Endothelial cell of umbilical vein (primary cell): ENCODE data around the gene DPF3. TPM values are rescaled to one million over a fixed set of nuclear protein-coding genes. Genes with fewer than 3 reads are reported as not detected.

Experiments used
- BruUV-seq: library from RNA; stranded (reverse); fragments of 400-500 nt; replicated peaks from 2 replicates; lab custom pipeline; 2021; lab: Mats Ljungman, UMichigan
- CTCF ChIA-PET: fragments of 300-600, 350-600 bp; sonication (Branson Sonifier 250); formaldehyde crosslinking; loops from one replicate; lab custom pipeline; 2021; ENCODE audit warnings: antibody characterized with exemption, inconsistent platforms; lab: Charles Lee
- POLR2A ChIA-PET: fragments of 300-600, 350-600 bp; sonication (Branson Sonifier 250); formaldehyde crosslinking; loops from one replicate; lab custom pipeline; 2021; ENCODE audit warnings: antibody characterized with exemption, inconsistent platforms; lab: Charles Lee
- DNase-seq: peaks from one replicate; pipeline ENCODE4 v3.0.0-alpha.2; 2011; ENCODE audit warnings: low read depth, low spot score
- FAIRE-seq: peaks from 2 replicates; lab custom pipeline; 2011; peaks lifted over from hg19 to GRCh38; lab: Jason Lieb, UNC
- H2AFZ ChIP-seq: 2 replicates; pipeline ENCODE4 v1.6.0; 2012; ENCODE audit warnings: low read depth, low read length, control low read depth, inconsistent platforms
- H3K27ac ChIP-seq: 2 replicates; pipeline ENCODE4 v1.5.1; 2011; ENCODE audit warnings: low read depth, mild to moderate bottlenecking, control low read depth, low read length, moderate library complexity; ENCODE audit not compliant: insufficient read depth
- H3K27me3 ChIP-seq, 2 experiments: 2 replicates each; pipeline versions ENCODE4 v1.6.0 to v1.6.1; 2011; ENCODE audit warnings: low read length in 2 of 2, mixed read lengths in 1 of 2; ENCODE audit not compliant: control insufficient read depth in 2 of 2, insufficient read depth in 2 of 2
- H3K36me3 ChIP-seq, 2 experiments: 2 replicates in 1 of 2; 3 replicates in 1 of 2; pipeline ENCODE4 v1.5.1; 2011; ENCODE audit warnings: low read length in 2 of 2, mild to moderate bottlenecking in 1 of 2, moderate library complexity in 1 of 2; ENCODE audit not compliant: control insufficient read depth in 2 of 2, insufficient read depth in 2 of 2; ENCODE audit errors: extremely low read depth in 1 of 2
- H3K4me1 ChIP-seq: 3 replicates; pipeline ENCODE4 v1.5.1; 2011; ENCODE audit warnings: mild to moderate bottlenecking, low read length; ENCODE audit not compliant: control insufficient read depth, insufficient read depth; ENCODE audit errors: extremely low read depth
- H3K4me2 ChIP-seq: 2 replicates; pipeline ENCODE4 v1.6.1; 2011; ENCODE audit warnings: low read length, control low read depth, mixed read lengths; ENCODE audit not compliant: insufficient read depth
- H3K4me3 ChIP-seq, 3 experiments: fragments of 200-600 bp in 1 of 3; sonication (generic), shearing (Covaris generic) in 1 of 3; replicated peaks in 1 of 3; 2 replicates each; pipeline ENCODE4 v1.5.1; 2011 to 2016; ENCODE audit warnings: control low read depth in 3 of 3, low read length in 3 of 3, mild to moderate bottlenecking in 2 of 3, inconsistent platforms in 1 of 3, low read depth in 1 of 3, moderate library complexity in 1 of 3; ENCODE audit not compliant: insufficient read depth in 1 of 3
- H3K79me2 ChIP-seq: 2 replicates; pipeline ENCODE4 v1.6.0; 2012; ENCODE audit warnings: low read length, inconsistent platforms; ENCODE audit not compliant: control insufficient read depth, insufficient read depth
- H3K9ac ChIP-seq: replicated peaks from 2 replicates; pipeline ENCODE3; 2011; ENCODE audit warnings: low read length, control low read depth; ENCODE audit not compliant: insufficient read depth; ENCODE audit errors: extremely low read depth
- H3K9me1 ChIP-seq: replicated peaks from 3 replicates; pipeline ENCODE4 v1.6.0; 2011; ENCODE audit warnings: mild to moderate bottlenecking, low read length; ENCODE audit not compliant: control insufficient read depth, insufficient read depth; ENCODE audit errors: extremely low read depth
- H3K9me3 ChIP-seq: replicated peaks from 2 replicates; pipeline ENCODE4 v1.5.1; 2012; ENCODE audit warnings: low read length, inconsistent platforms; ENCODE audit not compliant: control insufficient read depth, insufficient read depth
- H4K20me1 ChIP-seq: replicated peaks from 2 replicates; pipeline ENCODE3; 2011; ENCODE audit warnings: mild to moderate bottlenecking, low read length; ENCODE audit not compliant: control insufficient read depth, insufficient read depth; ENCODE audit errors: extremely low read depth
- CTCF ChIP-seq, 2 donors: IDR thresholded peaks; 1 replicate in 1 of 2; 2 replicates in 1 of 2; pipeline ENCODE4 v1.5.1; 2011; ENCODE audit warnings: low read length in 2 of 2, mild to moderate bottlenecking in 2 of 2, moderate library complexity in 2 of 2, control low read depth in 1 of 2, inconsistent platforms in 1 of 2, low read depth in 1 of 2; ENCODE audit not compliant: insufficient read depth in 1 of 2; ENCODE audit errors: extremely low read depth in 1 of 2
- EZH2 ChIP-seq: IDR thresholded peaks from 2 replicates; pipeline ENCODE4 v1.6.1; 2012; ENCODE audit warnings: borderline replicate concordance, low read depth, mild to moderate bottlenecking, moderate library complexity, low read length, inconsistent platforms; ENCODE audit not compliant: severe bottlenecking
- FOS ChIP-seq: IDR thresholded peaks from 2 replicates; pipeline ENCODE4 v1.6.1; 2011; ENCODE audit warnings: mild to moderate bottlenecking, low read length, moderate library complexity, borderline replicate concordance; ENCODE audit not compliant: insufficient read depth
- GATA2 ChIP-seq: IDR thresholded peaks from 2 replicates; pipeline ENCODE4 v1.7.0; 2011; ENCODE audit warnings: low read depth, mild to moderate bottlenecking, moderate library complexity, mixed read lengths, low read length; ENCODE audit not compliant: insufficient read length, insufficient read depth
- JUN ChIP-seq: IDR thresholded peaks from 2 replicates; pipeline ENCODE4 v1.6.1; 2011; ENCODE audit warnings: borderline replicate concordance, low read depth; ENCODE audit not compliant: insufficient read length, insufficient read depth
- MAX ChIP-seq: IDR thresholded peaks from 2 replicates; pipeline ENCODE4 v1.6.1; 2011; ENCODE audit not compliant: insufficient read depth, insufficient read length
- MYC ChIP-seq: IDR thresholded peaks from one replicate; pipeline ENCODE4 v1.6.1; 2011; ENCODE audit warnings: mild to moderate bottlenecking, low read depth, low read length
- POLR2A ChIP-seq: IDR thresholded peaks from 2 replicates; pipeline ENCODE4 v1.6.1; 2012; ENCODE audit warnings: low read depth, mild to moderate bottlenecking, control low read depth, low read length
- POLR2AphosphoS5 ChIP-seq: IDR thresholded peaks from 2 replicates; pipeline ENCODE4 v1.6.1; 2012; ENCODE audit warnings: low read depth, mild to moderate bottlenecking, control low read depth, low read length, moderate library complexity; ENCODE audit not compliant: insufficient read depth
- dilution Hi-C: fragments of 300-500 bp; cut with MboI; formaldehyde crosslinking; loops from one replicate; pipeline ENCODE4 v1.15.0; 2019; ENCODE audit warnings: low sequenced_read_pairs; ENCODE audit not compliant: extremely low pct_ligation_motif_present
- intact Hi-C: fragments of 100-400 bp; cut with micrococcal nuclease; formaldehyde crosslinking; loops from one replicate; pipeline ENCODE4 v1.10.0; 2022
- polyA plus RNA-seq, 4 experiments: library from polyadenylated mRNA; depleted of rRNA in 3 of 4; stranded (reverse) in 3 of 4; unstranded in 1 of 4; fragments of >200 nt; gene quantifications; 2 replicates each; pipeline versions ENCODE4 v1.2.1 to v1.2.3, GENCODE V29; 2011 to 2012; ENCODE audit warnings: missing spikeins in 1 of 4
- total RNA-seq: library from RNA; stranded (reverse); gene quantifications from 2 replicates; pipeline ENCODE4 v1.2.3, GENCODE V29; 2021

The DPF3 gene
- total and polyA plus RNA-seq, 2 donors (not counting 3 experiments of a cell fraction or from before 2014, with no cell fraction given): 2.4 to 3.5 TPM

- no TSS peak for BruUV-seq
- H3K27ac ChIP-seq: no peak overlapping the region
- no peak overlapping the region for H3K4me2 ChIP-seq
- no peaks in the 10 kb centered on the region for H4K20me1 ChIP-seq
- H3K4me3 ChIP-seq: no peak overlapping the region
- intact Hi-C loops (no loop called here), dilution Hi-C loops (no loop called here)
- DNase-seq: no peak
- H3K79me2 ChIP-seq: no peaks in the 10 kb centered on the region
- no peak overlapping the region for H3K9ac ChIP-seq
- H3K9me1 ChIP-seq: no peaks in the 10 kb centered on the region
- H3K36me3 ChIP-seq: no peaks in the 10 kb centered on the region
- ChIA-PET CTCF (no interaction called here), POLR2A (no interaction called here)
- peaks cover 11% of the 10 kb centered on the region for H3K4me1 ChIP-seq
- no peaks in the 10 kb centered on the region for H3K27me3 ChIP-seq
- TF ChIP-seq EZH2 (no peak), CTCF (IDR thresholded peaks at IDR 0.05; ENCODE audit: extremely low read depth in 1 of 2, insufficient read depth in 1 of 2, low read depth in 1 of 2, low read length in 2 of 2) (no peak), POLR2AphosphoS5 (no peak), MYC (no peak), POLR2A (no peak), FOS (no peak)
- H3K9me3 ChIP-seq: no peaks in the 10 kb centered on the region
- no peak for FAIRE-seq
- H2AFZ ChIP-seq: no peak overlapping the region
Observed at GRCh38 chr14:72683787-72684186, 210.1 kb downstream of the DPF3 start.

- no peaks in the 10 kb centered on the region for H3K9me1 ChIP-seq
- no peak overlapping the region for H3K4me3 ChIP-seq
- H2AFZ ChIP-seq: no peak overlapping the region
- CTCF ChIA-PET: interaction anchor here (0.9 to 1.5 kb wide), 2 partner anchors 165 to 168 kb away, joined by 3 to 4 read pairs; no protein-coding TSS in a partner anchor
- intact Hi-C loops: no loop called here
- H3K9ac ChIP-seq: no peak overlapping the region
- no peaks in the 10 kb centered on the region for H3K36me3 ChIP-seq
- no peak overlapping the region for H3K27ac ChIP-seq
- BruUV-seq: no TSS peak
- no peak for DNase-seq
- no peaks in the 10 kb centered on the region for H3K79me2 ChIP-seq
- no peaks in the 10 kb centered on the region for H3K27me3 ChIP-seq
- POLR2A ChIA-PET: interaction anchor here (0.6 kb wide), 1 partner anchor 80 kb away, joined by 4 read pairs; no protein-coding TSS in a partner anchor
- peaks cover 27% of the 10 kb centered on the region for H3K4me1 ChIP-seq
- TF ChIP-seq JUN: no peak
- no peak for TF ChIP-seq GATA2
- TF ChIP-seq MAX: no peak
- no peak for TF ChIP-seq MYC
- TF ChIP-seq POLR2AphosphoS5: no peak
- TF ChIP-seq POLR2A: no peak
- TF ChIP-seq CTCF (IDR thresholded peaks at IDR 0.05; ENCODE audit: extremely low read depth in 1 of 2, insufficient read depth in 1 of 2, low read depth in 1 of 2, low read length in 2 of 2): no peak
- no peak for TF ChIP-seq FOS
- no peak for TF ChIP-seq EZH2
- no peaks in the 10 kb centered on the region for H4K20me1 ChIP-seq
- no peak overlapping the region for H3K4me2 ChIP-seq
- no peaks in the 10 kb centered on the region for H3K9me3 ChIP-seq
- FAIRE-seq: no peak
- dilution Hi-C loops: no loop called here
Observed at GRCh38 chr14:72682188-72682587, 211.7 kb downstream of the DPF3 start.
